ENCODE data around the gene FUOM. TPM values are rescaled to one million over a fixed set of nuclear protein-coding genes. Genes with fewer than 3 reads are reported as not detected.

FUOM gene
- total RNA-seq, 4 donors from 2014 or later: 2.6 to 13.8 (median 2.9) TPM; not detected in 1

DNA sequence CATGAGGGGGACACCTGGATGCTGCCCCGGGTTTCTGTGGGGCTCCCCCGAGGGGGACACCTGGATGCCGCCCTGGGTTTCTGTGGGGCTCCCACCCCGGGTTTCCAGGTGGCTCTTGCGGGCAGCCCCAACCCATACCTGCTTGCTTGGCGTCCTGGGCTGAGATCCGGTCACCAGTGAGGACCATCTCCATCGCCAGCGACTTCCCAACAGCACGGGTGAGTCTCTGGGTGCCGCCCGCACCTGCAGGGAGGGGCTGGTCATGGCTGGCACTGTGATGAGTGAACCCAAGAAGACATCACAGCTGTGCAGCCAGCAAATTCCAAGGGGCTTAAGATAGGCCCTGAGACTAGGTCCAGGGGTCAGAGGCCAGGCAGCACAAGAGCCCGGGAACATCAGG is 8.9 kb upstream of the FUOM start:
- H3K27me3 ChIP-seq: no peaks in the 10 kb centered on the region
- no peak overlapping the region for H3K4me3 ChIP-seq
- H3K9me3 ChIP-seq: no peaks in the 10 kb centered on the region
- intact Hi-C loops (cut with DNase I; ENCODE audit: low total_unique reads): no loop called here
- H3K4me1 ChIP-seq: no peaks in the 10 kb centered on the region
- DNase-seq: no peak
- no peak overlapping the region for H3K27ac ChIP-seq
- no peaks in the 10 kb centered on the region for H3K36me3 ChIP-seq
- no peak for TF ChIP-seq POLR2A (IDR thresholded peaks at IDR 0.05)
- TF ChIP-seq, protein P1, sequence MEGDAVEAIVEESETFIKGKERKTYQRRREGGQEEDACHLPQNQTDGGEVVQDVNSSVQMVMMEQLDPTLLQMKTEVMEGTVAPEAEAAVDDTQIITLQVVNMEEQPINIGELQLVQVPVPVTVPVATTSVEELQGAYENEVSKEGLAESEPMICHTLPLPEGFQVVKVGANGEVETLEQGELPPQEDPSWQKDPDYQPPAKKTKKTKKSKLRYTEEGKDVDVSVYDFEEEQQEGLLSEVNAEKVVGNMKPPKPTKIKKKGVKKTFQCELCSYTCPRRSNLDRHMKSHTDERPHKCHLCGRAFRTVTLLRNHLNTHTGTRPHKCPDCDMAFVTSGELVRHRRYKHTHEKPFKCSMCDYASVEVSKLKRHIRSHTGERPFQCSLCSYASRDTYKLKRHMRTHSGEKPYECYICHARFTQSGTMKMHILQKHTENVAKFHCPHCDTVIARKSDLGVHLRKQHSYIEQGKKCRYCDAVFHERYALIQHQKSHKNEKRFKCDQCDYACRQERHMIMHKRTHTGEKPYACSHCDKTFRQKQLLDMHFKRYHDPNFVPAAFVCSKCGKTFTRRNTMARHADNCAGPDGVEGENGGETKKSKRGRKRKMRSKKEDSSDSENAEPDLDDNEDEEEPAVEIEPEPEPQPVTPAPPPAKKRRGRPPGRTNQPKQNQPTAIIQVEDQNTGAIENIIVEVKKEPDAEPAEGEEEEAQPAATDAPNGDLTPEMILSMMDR (IDR thresholded peaks at IDR 0.05): no peak

DNA sequence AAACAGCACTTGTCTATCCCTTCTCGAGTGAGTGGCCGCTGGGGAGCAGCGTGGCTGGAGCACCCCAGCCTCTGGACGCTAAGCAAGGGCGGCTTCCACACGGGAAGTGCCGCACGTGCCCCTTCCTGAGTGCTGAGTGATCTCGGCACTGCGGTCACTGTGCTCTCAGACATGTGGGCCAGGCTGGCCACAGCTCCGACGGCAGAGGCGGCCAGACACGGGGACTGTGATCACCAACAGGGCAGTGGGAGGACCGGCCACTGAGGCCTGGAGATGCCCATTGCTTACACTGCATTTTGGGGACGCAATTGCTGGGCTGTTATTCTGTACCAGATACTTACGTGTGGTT is 8.3 kb upstream of the FUOM start:
- Histone ChIP-seq H3K4me1 (no peaks in the 10 kb centered on the region), H3K4me3 (no peak overlapping the region), H3K9me3 (no peaks in the 10 kb centered on the region), H3K36me3 (no peaks in the 10 kb centered on the region), H3K27ac (no peak overlapping the region), H3K27me3 (no peaks in the 10 kb centered on the region)
- TF ChIP-seq, protein P1 (IDR thresholded peaks at IDR 0.05): no peak
- TF ChIP-seq POLR2A (IDR thresholded peaks at IDR 0.05): no peak
- intact Hi-C loops (cut with DNase I; ENCODE audit: low total_unique reads): no loop called here
- DNase-seq: no peak

DNA sequence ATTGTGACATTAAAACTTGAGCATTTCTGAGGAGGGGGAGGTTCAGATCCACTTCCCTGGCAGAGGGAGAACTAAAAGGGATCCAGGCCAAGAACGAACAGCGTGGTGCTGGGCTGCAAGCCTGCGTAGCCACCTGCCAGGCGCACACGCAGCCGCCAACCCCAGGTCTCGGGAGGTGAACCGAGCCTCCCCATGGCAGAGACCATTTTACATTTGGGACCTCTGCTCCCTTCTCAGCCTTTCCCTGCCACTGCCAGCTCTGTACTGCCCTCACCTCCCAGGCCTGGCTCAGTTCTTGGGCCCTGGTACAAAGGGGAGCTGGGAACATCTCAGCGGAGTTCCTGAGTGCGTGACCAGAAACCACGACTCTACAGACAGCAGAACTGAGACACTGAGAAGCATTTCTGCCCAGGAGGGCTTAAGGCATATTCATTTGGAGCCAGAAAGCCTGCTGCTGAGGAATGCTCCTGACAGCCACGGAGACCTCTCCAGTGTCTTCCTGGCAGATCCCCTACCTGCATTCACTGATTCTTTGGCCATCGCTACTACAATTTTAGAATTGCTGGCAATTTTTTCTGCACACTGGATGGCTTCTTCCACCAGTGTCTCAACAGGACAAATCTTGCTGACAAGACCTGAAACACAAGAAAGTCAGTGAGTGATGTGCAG is 7.8 kb upstream of the FUOM start:
- TF ChIP-seq, protein P1 (IDR thresholded peaks at IDR 0.05): no peak
- TF ChIP-seq POLR2A (IDR thresholded peaks at IDR 0.05): no peak
- no peaks in the 10 kb centered on the region for H3K36me3 ChIP-seq

DNA sequence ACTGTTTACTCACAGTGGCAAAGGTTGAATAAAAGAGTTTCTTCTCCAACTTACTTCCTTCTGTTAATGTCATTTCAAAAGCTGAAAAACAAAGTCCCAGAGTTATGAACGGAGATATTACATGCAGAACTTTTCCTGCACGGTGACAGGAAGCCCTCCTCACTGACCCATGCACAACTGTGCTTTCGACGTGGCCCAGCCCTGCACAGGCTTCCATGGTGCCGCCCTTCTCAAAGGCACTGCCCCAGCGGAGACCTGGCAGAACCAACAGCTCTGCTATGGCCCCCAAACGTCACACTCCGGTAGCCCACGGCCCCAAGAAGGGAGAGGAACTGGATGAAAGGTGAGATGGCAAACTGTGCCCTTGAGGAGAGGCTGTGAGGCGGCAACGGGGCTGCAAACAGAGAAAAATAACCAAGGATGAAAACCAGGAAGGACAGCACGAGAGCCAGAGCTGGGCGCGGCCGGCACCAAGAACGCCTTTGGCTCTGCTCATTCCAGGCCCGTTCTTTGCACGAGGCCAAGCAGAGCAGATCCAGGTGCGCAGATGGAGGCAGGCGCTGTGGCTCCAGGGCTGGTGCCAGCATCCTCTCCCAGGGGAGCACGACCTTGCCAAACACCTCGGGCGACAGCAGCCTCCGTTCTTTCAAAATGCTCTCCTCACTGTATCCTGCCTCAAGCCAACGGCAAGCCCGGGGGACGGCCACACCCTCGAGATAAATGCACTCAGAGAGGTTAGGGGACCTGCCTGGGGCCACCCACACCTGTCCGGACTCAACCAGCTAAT is 7.0 kb upstream of the FUOM start:
- no peaks in the 10 kb centered on the region for H3K9me3 ChIP-seq
- H3K4me1 ChIP-seq: no peaks in the 10 kb centered on the region
- H3K4me3 ChIP-seq: no peak overlapping the region
- TF ChIP-seq, protein P1 (IDR thresholded peaks at IDR 0.05): no peak
- no peak for TF ChIP-seq POLR2A (IDR thresholded peaks at IDR 0.05)
- no peak for DNase-seq
- intact Hi-C loops (cut with DNase I; ENCODE audit: low total_unique reads): no loop called here
- no peak overlapping the region for H3K27ac ChIP-seq
- no peaks in the 10 kb centered on the region for H3K27me3 ChIP-seq
- H3K36me3 ChIP-seq: no peaks in the 10 kb centered on the region

More for the DNA sequence above, 7.8 kb upstream of the FUOM start:
- Histone ChIP-seq H3K27me3 (no peaks in the 10 kb centered on the region), H3K4me3 (no peak overlapping the region), H3K27ac (no peak overlapping the region), H3K4me1 (no peaks in the 10 kb centered on the region), H3K9me3 (no peaks in the 10 kb centered on the region)
- intact Hi-C loops (cut with DNase I; ENCODE audit: low total_unique reads): no loop called here
- DNase-seq: no peak

DNA sequence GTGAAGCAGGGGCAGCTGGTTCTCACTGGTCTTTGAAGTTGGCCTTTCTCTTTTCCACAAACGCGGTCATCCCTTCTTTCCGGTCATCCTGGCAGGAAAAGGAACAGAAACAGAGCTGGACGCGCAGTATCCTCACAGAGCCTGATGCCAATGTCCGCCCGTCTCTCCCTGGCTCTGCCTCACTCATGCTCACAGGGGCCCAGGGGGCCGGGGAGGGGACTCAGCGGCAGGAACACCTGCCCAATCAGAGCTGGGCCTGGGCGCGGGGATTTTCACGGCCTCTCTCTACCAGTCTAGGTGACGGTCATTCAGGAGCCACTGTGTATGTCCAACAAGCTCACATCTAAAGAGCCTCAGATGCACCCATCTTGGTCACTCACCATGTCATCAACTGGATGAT is 5.0 kb upstream of the FUOM start:
- H3K9me3 ChIP-seq: no peaks in the 10 kb centered on the region
- TF ChIP-seq, protein P1 (IDR thresholded peaks at IDR 0.05): no peak
- TF ChIP-seq POLR2A (IDR thresholded peaks at IDR 0.05): no peak
- no peaks in the 10 kb centered on the region for H3K27me3 ChIP-seq
- no peak for DNase-seq
- H3K4me1 ChIP-seq: no peaks in the 10 kb centered on the region
- no peak overlapping the region for H3K4me3 ChIP-seq
- intact Hi-C loops (cut with DNase I; ENCODE audit: low total_unique reads): no loop called here
- no peak overlapping the region for H3K27ac ChIP-seq
- no peaks in the 10 kb centered on the region for H3K36me3 ChIP-seq

Measured in uterus (tissue), 4 donors.